Body of pancreas (tissue), 4 donors: Measurements from ENCODE around the gene BMERB1.

Source experiments
- POLR2A ChIP-seq, 3 donors: fragments of 450-650 bp; IDR thresholded peaks; one replicate each; pipeline ENCODE4 v1.6.1; 2016; ENCODE audit warnings: antibody characterized with exemption in 3 of 3, mild to moderate bottlenecking in 2 of 3
- TF ChIP-seq, protein P1 (sequence below), 7 experiments: fragments of 450-650 bp in 4 of 7; fragments of 200-600 bp in 3 of 7; sonication (generic) in 3 of 7; IDR thresholded peaks; one replicate each; pipeline ENCODE4 v1.5.1; 2016 to 2019; ENCODE audit warnings: antibody characterized with exemption in 7 of 7

DNA sequence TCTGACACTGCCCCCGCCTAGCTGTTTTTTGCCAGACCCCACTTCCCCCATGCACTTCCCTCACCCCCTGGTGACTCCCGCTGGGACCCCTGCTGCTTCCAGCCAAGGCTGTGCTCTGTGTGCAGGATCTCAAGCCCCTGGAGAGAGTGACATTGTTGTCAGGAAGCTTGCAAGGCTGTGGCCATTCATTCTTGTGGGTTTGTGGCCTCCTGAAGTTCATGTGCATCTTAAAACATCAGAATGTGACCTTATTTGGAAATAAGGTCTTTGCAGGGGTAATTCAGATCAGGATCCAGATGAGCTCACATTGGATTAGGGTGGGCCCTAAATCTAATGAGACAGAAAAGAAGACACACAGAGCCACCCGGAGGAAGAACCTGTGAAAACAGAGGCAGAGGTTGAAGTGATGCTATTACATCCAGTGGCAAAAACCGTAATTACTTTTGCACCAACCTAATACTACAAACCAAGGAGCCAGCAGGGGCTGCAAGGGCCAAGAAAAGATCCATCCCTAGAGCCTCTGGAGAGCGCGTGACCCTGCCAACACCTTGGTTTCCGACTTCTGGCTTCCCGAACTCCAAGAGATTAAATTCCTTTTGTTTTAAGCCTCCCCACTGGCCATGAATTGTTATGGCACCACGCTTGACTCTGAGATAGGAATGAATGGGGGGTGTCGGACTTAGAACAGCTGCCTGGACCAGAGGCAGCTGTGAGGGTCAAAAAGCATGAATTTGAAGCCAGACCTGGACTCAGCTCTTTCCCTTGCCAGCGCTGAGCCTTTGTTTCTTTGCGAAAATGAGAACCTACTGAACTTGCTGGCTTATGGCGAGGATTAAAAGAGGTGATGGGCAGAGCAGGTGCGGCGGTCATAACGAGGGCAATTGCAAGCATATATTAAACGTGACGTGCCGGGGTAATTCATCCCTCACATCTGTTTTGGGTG, 75.5 kb downstream of the BMERB1 start:
- TF ChIP-seq, protein P1, sequence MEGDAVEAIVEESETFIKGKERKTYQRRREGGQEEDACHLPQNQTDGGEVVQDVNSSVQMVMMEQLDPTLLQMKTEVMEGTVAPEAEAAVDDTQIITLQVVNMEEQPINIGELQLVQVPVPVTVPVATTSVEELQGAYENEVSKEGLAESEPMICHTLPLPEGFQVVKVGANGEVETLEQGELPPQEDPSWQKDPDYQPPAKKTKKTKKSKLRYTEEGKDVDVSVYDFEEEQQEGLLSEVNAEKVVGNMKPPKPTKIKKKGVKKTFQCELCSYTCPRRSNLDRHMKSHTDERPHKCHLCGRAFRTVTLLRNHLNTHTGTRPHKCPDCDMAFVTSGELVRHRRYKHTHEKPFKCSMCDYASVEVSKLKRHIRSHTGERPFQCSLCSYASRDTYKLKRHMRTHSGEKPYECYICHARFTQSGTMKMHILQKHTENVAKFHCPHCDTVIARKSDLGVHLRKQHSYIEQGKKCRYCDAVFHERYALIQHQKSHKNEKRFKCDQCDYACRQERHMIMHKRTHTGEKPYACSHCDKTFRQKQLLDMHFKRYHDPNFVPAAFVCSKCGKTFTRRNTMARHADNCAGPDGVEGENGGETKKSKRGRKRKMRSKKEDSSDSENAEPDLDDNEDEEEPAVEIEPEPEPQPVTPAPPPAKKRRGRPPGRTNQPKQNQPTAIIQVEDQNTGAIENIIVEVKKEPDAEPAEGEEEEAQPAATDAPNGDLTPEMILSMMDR (IDR thresholded peaks at IDR 0.05): no peak
- TF ChIP-seq POLR2A (IDR thresholded peaks at IDR 0.05): no peak
